ENCODE data around the gene LPCAT2.

- TF ChIP-seq, protein P1, sequence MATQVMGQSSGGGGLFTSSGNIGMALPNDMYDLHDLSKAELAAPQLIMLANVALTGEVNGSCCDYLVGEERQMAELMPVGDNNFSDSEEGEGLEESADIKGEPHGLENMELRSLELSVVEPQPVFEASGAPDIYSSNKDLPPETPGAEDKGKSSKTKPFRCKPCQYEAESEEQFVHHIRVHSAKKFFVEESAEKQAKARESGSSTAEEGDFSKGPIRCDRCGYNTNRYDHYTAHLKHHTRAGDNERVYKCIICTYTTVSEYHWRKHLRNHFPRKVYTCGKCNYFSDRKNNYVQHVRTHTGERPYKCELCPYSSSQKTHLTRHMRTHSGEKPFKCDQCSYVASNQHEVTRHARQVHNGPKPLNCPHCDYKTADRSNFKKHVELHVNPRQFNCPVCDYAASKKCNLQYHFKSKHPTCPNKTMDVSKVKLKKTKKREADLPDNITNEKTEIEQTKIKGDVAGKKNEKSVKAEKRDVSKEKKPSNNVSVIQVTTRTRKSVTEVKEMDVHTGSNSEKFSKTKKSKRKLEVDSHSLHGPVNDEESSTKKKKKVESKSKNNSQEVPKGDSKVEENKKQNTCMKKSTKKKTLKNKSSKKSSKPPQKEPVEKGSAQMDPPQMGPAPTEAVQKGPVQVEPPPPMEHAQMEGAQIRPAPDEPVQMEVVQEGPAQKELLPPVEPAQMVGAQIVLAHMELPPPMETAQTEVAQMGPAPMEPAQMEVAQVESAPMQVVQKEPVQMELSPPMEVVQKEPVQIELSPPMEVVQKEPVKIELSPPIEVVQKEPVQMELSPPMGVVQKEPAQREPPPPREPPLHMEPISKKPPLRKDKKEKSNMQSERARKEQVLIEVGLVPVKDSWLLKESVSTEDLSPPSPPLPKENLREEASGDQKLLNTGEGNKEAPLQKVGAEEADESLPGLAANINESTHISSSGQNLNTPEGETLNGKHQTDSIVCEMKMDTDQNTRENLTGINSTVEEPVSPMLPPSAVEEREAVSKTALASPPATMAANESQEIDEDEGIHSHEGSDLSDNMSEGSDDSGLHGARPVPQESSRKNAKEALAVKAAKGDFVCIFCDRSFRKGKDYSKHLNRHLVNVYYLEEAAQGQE (IDR thresholded peaks at IDR 0.05; ENCODE audit: borderline replicate concordance): no peak
- TF ChIP-seq CTCF (IDR thresholded peaks at IDR 0.05; ENCODE audit: poor library complexity, severe bottlenecking) (no peak), EZH2 (IDR thresholded peaks at IDR 0.05; ENCODE audit: borderline replicate concordance, insufficient read depth, low read length, poor library complexity, severe bottlenecking) (no peak), TAF1 (IDR thresholded peaks at IDR 0.05; ENCODE audit: low read depth) (no peak), EP300 (conservative IDR thresholded peaks at IDR 0.05; ENCODE audit: poor library complexity, severe bottlenecking) (no peak), SMC3 (conservative IDR thresholded peaks at IDR 0.05; ENCODE audit: poor library complexity) (no peak), POLR2AphosphoS5 (IDR thresholded peaks at IDR 0.05) (no peak), MXI1 (conservative IDR thresholded peaks at IDR 0.05; ENCODE audit: poor library complexity, severe bottlenecking) (no peak), RAD21 (conservative IDR thresholded peaks at IDR 0.05) (no peak)
These were observed 66.6 kb downstream of the LPCAT2 start for GRCh38 chr16:55575496-55575895.

Measured in neural cell (in vitro differentiated cells).